Neural cell (in vitro differentiated cells): ENCODE measurements around the gene MEX3A. TPM values are rescaled to one million over a fixed set of nuclear protein-coding genes. Genes with fewer than 3 reads are reported as not detected.

Experiments used
- H2AFZ ChIP-seq: fragments of 200-600, 300-800 bp; sonication (generic), shearing (Covaris generic); 2 replicates; pipeline ENCODE4 v1.6.0; 2014; ENCODE audit warnings: low read depth, mild to moderate bottlenecking, antibody characterized with exemption, low read length, moderate library complexity
- H3F3A ChIP-seq: fragments of 200-600 bp; shearing (Covaris generic); 2 replicates; pipeline ENCODE4 v1.6.1; 2016; ENCODE audit warnings: mild to moderate bottlenecking, moderate library complexity, mixed read lengths, antibody characterized with exemption, low read length; ENCODE audit not compliant: insufficient read depth, poor library complexity, severe bottlenecking
- H3K27ac ChIP-seq: fragments of 200-600, 300-800 bp; sonication (generic), shearing (Covaris generic); 2 replicates; pipeline ENCODE4 v1.5.1; 2014; ENCODE audit warnings: mild to moderate bottlenecking, low read length, moderate library complexity
- H3K27me3 ChIP-seq: fragments of 300-800, 200-600 bp; sonication (generic), shearing (Covaris generic); 2 replicates; pipeline ENCODE4 v1.6.0; 2014; ENCODE audit warnings: mild to moderate bottlenecking, low read depth, low read length, moderate library complexity; ENCODE audit not compliant: insufficient read depth
- H3K36me3 ChIP-seq: fragments of 300-800, 200-600 bp; sonication (generic), shearing (Covaris generic); 2 replicates; pipeline ENCODE4 v1.5.1; 2014; ENCODE audit warnings: mild to moderate bottlenecking, antibody characterized with exemption, low read length, moderate library complexity; ENCODE audit not compliant: insufficient read depth
- H3K4me2 ChIP-seq: fragments of 300-800, 200-600 bp; sonication (generic), shearing (Covaris generic); 2 replicates; pipeline ENCODE4 v1.6.0; 2014; ENCODE audit warnings: mild to moderate bottlenecking, low read length
- H3K4me3 ChIP-seq: fragments of 300-800, 200-600 bp; sonication (generic), shearing (Covaris generic); 2 replicates; pipeline ENCODE4 v1.5.1; 2014; ENCODE audit warnings: mild to moderate bottlenecking, low read length, moderate library complexity
- H3K79me2 ChIP-seq: fragments of 200-600 bp; shearing (Covaris generic); replicated peaks from 2 replicates; pipeline ENCODE4 v1.6.0; 2014; ENCODE audit warnings: mild to moderate bottlenecking, low read length, moderate library complexity; ENCODE audit not compliant: insufficient read depth
- H3K9ac ChIP-seq: fragments of 300-800, 200-600 bp; sonication (generic), shearing (Covaris generic); 2 replicates; pipeline ENCODE4 v1.6.1; 2016; ENCODE audit warnings: mild to moderate bottlenecking, low read length, mixed read lengths
- H3K9me2 ChIP-seq: fragments of 200-600 bp; shearing (Covaris generic); 2 replicates; pipeline ENCODE4 v1.6.1; 2016; ENCODE audit warnings: mild to moderate bottlenecking, low read length, mixed read lengths; ENCODE audit not compliant: insufficient read depth
- H3K9me3 ChIP-seq: fragments of 200-600, 300-800 bp; sonication (generic), shearing (Covaris generic); 2 replicates; pipeline ENCODE4 v1.6.1; 2016; ENCODE audit warnings: mild to moderate bottlenecking, mixed run types, low read length, moderate library complexity, mixed read lengths
- H4K20me1 ChIP-seq: fragments of 200-600 bp; shearing (Covaris generic); 2 replicates; pipeline ENCODE4 v1.6.1; 2016; ENCODE audit warnings: mild to moderate bottlenecking, mixed run types; ENCODE audit not compliant: insufficient read depth
- CTCF ChIP-seq: fragments of 450-650 bp; IDR thresholded peaks from 2 replicates; pipeline ENCODE4 v1.5.1; 2014; ENCODE audit warnings: antibody characterized with exemption, mild to moderate bottlenecking, moderate library complexity; ENCODE audit not compliant: poor library complexity, severe bottlenecking
- EP300 ChIP-seq: fragments of 450-650 bp; conservative IDR thresholded peaks from 2 replicates; pipeline ENCODE4 v1.6.1; 2014; ENCODE audit warnings: antibody characterized with exemption, mild to moderate bottlenecking, moderate library complexity; ENCODE audit not compliant: poor library complexity, severe bottlenecking
- EZH2 ChIP-seq: fragments of 200-600, 300-800 bp; shearing (Covaris generic), sonication (generic); IDR thresholded peaks from 2 replicates; pipeline ENCODE4 v1.6.1; 2014; ENCODE audit warnings: antibody characterized with exemption, low read length, borderline replicate concordance, mild to moderate bottlenecking; ENCODE audit not compliant: insufficient read depth, poor library complexity, severe bottlenecking
- MXI1 ChIP-seq: fragments of 450-650 bp; conservative IDR thresholded peaks from 2 replicates; pipeline ENCODE4 v1.6.1; 2014; ENCODE audit warnings: antibody characterized with exemption, mild to moderate bottlenecking; ENCODE audit not compliant: poor library complexity, severe bottlenecking
- POLR2AphosphoS5 ChIP-seq: IDR thresholded peaks from 2 replicates; pipeline ENCODE4 v1.6.1; 2012
- RAD21 ChIP-seq: fragments of 450-650 bp; conservative IDR thresholded peaks from 2 replicates; pipeline ENCODE4 v1.6.1; 2014; ENCODE audit warnings: antibody characterized with exemption, mild to moderate bottlenecking, moderate library complexity
- REST ChIP-seq: IDR thresholded peaks from 2 replicates; pipeline ENCODE4 v1.6.1; 2012; ENCODE audit warnings: borderline replicate concordance
- SMC3 ChIP-seq: fragments of 450-650 bp; conservative IDR thresholded peaks from 2 replicates; pipeline ENCODE4 v1.6.1; 2014; ENCODE audit warnings: antibody characterized with exemption, mild to moderate bottlenecking, moderate library complexity; ENCODE audit not compliant: poor library complexity
- TAF1 ChIP-seq: IDR thresholded peaks from 2 replicates; pipeline ENCODE4 v1.6.1; 2012; ENCODE audit warnings: low read depth
- polyA plus RNA-seq: library from polyadenylated mRNA; depleted of rRNA; stranded (reverse); fragments of >200 nt; gene quantifications from 2 replicates; pipeline ENCODE4 v1.2.3, GENCODE V29; 2014

Gene MEX3A
- polyA plus RNA-seq, 1 donor from 2014 or later, result 39.8 TPM

GRCh38 chr1:156101880-156102279, 19.6 kb upstream of the MEX3A start:
- no peak overlapping the region for H3K4me3 ChIP-seq
- no peaks in the 10 kb centered on the region for H3F3A ChIP-seq
- TF ChIP-seq CTCF (no peak), SMC3 (no peak), MXI1 (no peak), TAF1 (no peak), REST (no peak), EP300 (no peak), EZH2 (no peak), RAD21 (no peak), POLR2AphosphoS5 (no peak)
- no peaks in the 10 kb centered on the region for H4K20me1 ChIP-seq
- H3K79me2 ChIP-seq, result peaks cover 47% of the 10 kb centered on the region
- no peaks in the 10 kb centered on the region for H3K27me3 ChIP-seq
- H3K9me3 ChIP-seq, result no peaks in the 10 kb centered on the region
- no peak overlapping the region for H3K27ac ChIP-seq
- no peak overlapping the region for H2AFZ ChIP-seq
- H3K36me3 ChIP-seq, result no peaks in the 10 kb centered on the region
- H3K4me2 ChIP-seq, result no peak overlapping the region
- H3K9ac ChIP-seq, result no peak overlapping the region
- no peaks in the 10 kb centered on the region for H3K9me2 ChIP-seq

GRCh38 chr1:156100205-156100995, 18.1 kb upstream of the MEX3A start:
- H3K36me3 ChIP-seq, result peaks cover 6% of the 10 kb centered on the region
- H3K79me2 ChIP-seq, result peaks cover 61% of the 10 kb centered on the region
- no peak overlapping the region for H3K4me2 ChIP-seq
- no peak overlapping the region for H3K4me3 ChIP-seq
- H3K9me2 ChIP-seq, result no peaks in the 10 kb centered on the region
- H2AFZ ChIP-seq, result no peak overlapping the region
- no peaks in the 10 kb centered on the region for H3K9me3 ChIP-seq
- H3F3A ChIP-seq, result no peaks in the 10 kb centered on the region
- TF ChIP-seq TAF1 (no peak), CTCF (no peak), POLR2AphosphoS5 (no peak), EZH2 (no peak), EP300 (no peak), SMC3 (no peak), REST (no peak), MXI1 (no peak), RAD21 (no peak)
- no peaks in the 10 kb centered on the region for H3K27me3 ChIP-seq
- no peak overlapping the region for H3K9ac ChIP-seq
- H3K27ac ChIP-seq, result no peak overlapping the region
- H4K20me1 ChIP-seq, result peaks cover 7% of the 10 kb centered on the region
